ENCODE measurements around the gene ROR2. TPM values are rescaled to one million over a fixed set of nuclear protein-coding genes. Genes with fewer than 3 reads are reported as not detected.

The ROR2 gene
- total RNA-seq, 2 experiments from 2014 or later = 0.08 to 0.14 TPM

- H3K27ac Mint-ChIP-seq = no peak overlapping the region
- H3K4me3 Mint-ChIP-seq = no peak overlapping the region
- H3K4me1 Mint-ChIP-seq = no peaks in the 10 kb centered on the region
- peaks cover 28% of the 10 kb centered on the region for H3K27me3 Mint-ChIP-seq
- POLR2A ChIA-PET = no interaction called here
- H3K9me3 Mint-ChIP-seq = peaks cover 1% of the 10 kb centered on the region
- no peak for DNase-seq
- no peaks in the 10 kb centered on the region for H3K36me3 Mint-ChIP-seq
- ATAC-seq (ENCODE audit: low read depth) = no peak
Observed at GRCh38 chr9:91766315-91767069, 183.5 kb downstream of the ROR2 start.

DNA sequence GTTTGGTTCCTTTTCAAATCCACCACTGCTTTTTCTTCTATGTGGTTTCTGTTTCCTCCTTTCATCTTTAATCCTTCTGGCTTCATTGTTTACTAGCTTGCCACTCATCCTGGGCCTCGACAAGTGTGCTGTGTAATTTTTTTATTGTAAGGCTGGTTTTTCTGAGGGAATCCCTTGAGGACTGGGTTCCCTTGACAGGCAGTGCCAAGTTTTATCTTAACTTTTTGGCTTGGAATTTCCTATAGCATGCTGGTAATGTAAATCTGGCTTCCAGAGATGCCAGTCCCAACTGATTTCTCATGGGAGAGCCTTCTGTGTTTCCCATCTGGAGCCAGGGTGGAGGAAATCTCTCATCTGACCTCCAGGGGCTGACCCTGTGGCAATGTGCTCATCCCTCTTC is 184.7 kb downstream of the ROR2 start:
- Mint-ChIP-seq H3K27ac (no peak overlapping the region), H3K27me3 (peaks cover 28% of the 10 kb centered on the region), H3K36me3 (no peaks in the 10 kb centered on the region), H3K4me3 (no peak overlapping the region), H3K9me3 (peaks cover 1% of the 10 kb centered on the region), H3K4me1 (no peaks in the 10 kb centered on the region)
- no peak for DNase-seq
- no peak for ATAC-seq (ENCODE audit: low read depth)
- POLR2A ChIA-PET = no interaction called here

GRCh38 chr9:91764661-91765060 is 185.4 kb downstream of the ROR2 start:
- Mint-ChIP-seq H3K36me3 (no peaks in the 10 kb centered on the region), H3K4me3 (no peak overlapping the region), H3K27ac (no peak overlapping the region), H3K27me3 (peaks cover 28% of the 10 kb centered on the region), H3K9me3 (peaks cover 1% of the 10 kb centered on the region), H3K4me1 (no peaks in the 10 kb centered on the region)
- ATAC-seq (ENCODE audit: low read depth) (no peak), DNase-seq (no peak)
- POLR2A ChIA-PET = no interaction called here

DNA sequence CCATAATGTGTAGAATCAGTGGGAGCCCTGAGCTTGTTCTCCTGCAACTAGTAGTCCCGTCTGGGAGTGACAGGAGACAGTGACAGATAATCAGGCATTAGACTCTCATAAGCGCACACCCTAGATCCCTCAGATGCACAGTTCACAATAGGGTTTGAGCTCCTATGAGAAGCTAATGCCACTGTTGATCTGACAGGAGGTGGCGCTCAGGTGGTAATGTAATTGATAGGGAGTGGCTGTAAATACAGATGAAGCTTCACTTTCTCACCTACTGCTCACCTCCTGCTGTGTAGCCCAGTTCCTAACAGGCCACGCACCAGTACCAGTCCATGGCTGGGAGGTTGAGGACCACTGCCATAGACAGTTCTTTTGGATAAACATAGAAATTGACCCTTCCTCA is 188.7 kb downstream of the ROR2 start:
- POLR2A ChIA-PET = no interaction called here
- Mint-ChIP-seq H3K27me3 (peaks cover 19% of the 10 kb centered on the region), H3K4me3 (no peak overlapping the region), H3K27ac (no peak overlapping the region), H3K4me1 (no peaks in the 10 kb centered on the region), H3K9me3 (peaks cover 1% of the 10 kb centered on the region), H3K36me3 (no peaks in the 10 kb centered on the region)
- no peak for DNase-seq
- no peak for ATAC-seq (ENCODE audit: low read depth)

GRCh38 chr9:91760906-91761305 is 189.1 kb downstream of the ROR2 start:
- ATAC-seq (ENCODE audit: low read depth) = no peak
- POLR2A ChIA-PET = no interaction called here
- H3K27me3 Mint-ChIP-seq = peaks cover 15% of the 10 kb centered on the region

GRCh38 chr9:91758491-91758981 is 191.5 kb downstream of the ROR2 start:
- H3K9me3 Mint-ChIP-seq = no peaks in the 10 kb centered on the region
- no peak overlapping the region for H3K27ac Mint-ChIP-seq
- ATAC-seq (ENCODE audit: low read depth) (no peak), DNase-seq (peak; percentile 64)
- POLR2A ChIA-PET = no interaction called here
- no peak overlapping the region for H3K4me3 Mint-ChIP-seq
- peaks cover 6% of the 10 kb centered on the region for H3K27me3 Mint-ChIP-seq
- H3K36me3 Mint-ChIP-seq = no peaks in the 10 kb centered on the region
- no peaks in the 10 kb centered on the region for H3K4me1 Mint-ChIP-seq

More at GRCh38 chr9:91760906-91761305, 189.1 kb downstream of the ROR2 start:
- Mint-ChIP-seq H3K4me3 (no peak overlapping the region), H3K4me1 (no peaks in the 10 kb centered on the region), H3K9me3 (peaks cover 1% of the 10 kb centered on the region), H3K36me3 (no peaks in the 10 kb centered on the region), H3K27ac (no peak overlapping the region)
- no peak for DNase-seq

DNA sequence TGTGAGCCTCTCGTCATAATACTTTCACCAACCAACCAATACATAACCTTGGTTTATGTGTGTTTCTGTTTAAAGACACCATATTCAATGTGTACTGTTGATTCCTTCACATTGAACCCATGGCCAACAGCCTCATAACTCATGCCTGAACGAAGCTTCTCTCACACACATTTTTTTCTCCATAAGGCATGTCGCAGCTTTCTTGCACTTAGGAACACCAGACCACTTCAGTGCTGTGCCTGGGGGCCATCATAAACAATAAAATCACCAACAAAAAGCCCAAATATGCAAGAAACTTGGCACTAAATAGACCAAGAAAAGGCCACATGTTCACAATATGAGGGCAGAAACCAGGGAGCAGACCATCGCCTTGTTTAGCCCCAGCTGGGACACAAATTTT is 192.2 kb downstream of the ROR2 start:
- Mint-ChIP-seq H3K36me3 (no peaks in the 10 kb centered on the region), H3K4me3 (no peak overlapping the region), H3K4me1 (no peaks in the 10 kb centered on the region), H3K27me3 (peaks cover 9% of the 10 kb centered on the region), H3K9me3 (no peaks in the 10 kb centered on the region), H3K27ac (no peak overlapping the region)
- POLR2A ChIA-PET = no interaction called here
- ATAC-seq (ENCODE audit: low read depth) (no peak), DNase-seq (no peak)

DNA sequence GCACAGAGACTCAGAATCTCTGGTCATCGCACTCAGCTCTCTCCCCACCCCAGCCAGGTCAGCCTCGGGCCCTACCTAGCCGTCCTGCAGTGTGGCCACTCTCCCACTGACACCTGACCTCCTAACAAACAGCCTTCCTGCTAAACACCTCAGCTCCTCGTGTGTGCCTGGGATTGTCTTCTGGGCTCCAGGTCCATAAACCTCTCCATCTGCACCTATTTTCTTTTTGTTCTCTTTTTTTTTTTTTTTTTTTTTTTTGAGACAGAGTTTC is 193.6 kb downstream of the ROR2 start:
- Mint-ChIP-seq H3K4me1 (no peaks in the 10 kb centered on the region), H3K36me3 (no peaks in the 10 kb centered on the region), H3K4me3 (no peak overlapping the region), H3K27me3 (peaks cover 13% of the 10 kb centered on the region), H3K9me3 (no peaks in the 10 kb centered on the region), H3K27ac (no peak overlapping the region)
- DNase-seq (no peak), ATAC-seq (ENCODE audit: low read depth) (no peak)
- POLR2A ChIA-PET = no interaction called here

GRCh38 chr9:91755761-91756509 is 194.1 kb downstream of the ROR2 start:
- no peak overlapping the region for H3K27ac Mint-ChIP-seq
- H3K4me3 Mint-ChIP-seq = no peak overlapping the region
- H3K36me3 Mint-ChIP-seq = no peaks in the 10 kb centered on the region
- H3K9me3 Mint-ChIP-seq = no peaks in the 10 kb centered on the region
- ATAC-seq (ENCODE audit: low read depth) = no peak
- H3K4me1 Mint-ChIP-seq = no peaks in the 10 kb centered on the region
- no peak for DNase-seq
- POLR2A ChIA-PET = no interaction called here
- H3K27me3 Mint-ChIP-seq = peaks cover 17% of the 10 kb centered on the region

- no peak for DNase-seq
- H3K36me3 Mint-ChIP-seq = no peaks in the 10 kb centered on the region
- H3K4me3 Mint-ChIP-seq = no peak overlapping the region
- H3K9me3 Mint-ChIP-seq = no peaks in the 10 kb centered on the region
- no peak for ATAC-seq (ENCODE audit: low read depth)
- H3K27me3 Mint-ChIP-seq = peaks cover 22% of the 10 kb centered on the region
- POLR2A ChIA-PET = no interaction called here
- H3K4me1 Mint-ChIP-seq = no peaks in the 10 kb centered on the region
- H3K27ac Mint-ChIP-seq = no peak overlapping the region
Observed at GRCh38 chr9:91753711-91754110, 196.3 kb downstream of the ROR2 start.

DNA sequence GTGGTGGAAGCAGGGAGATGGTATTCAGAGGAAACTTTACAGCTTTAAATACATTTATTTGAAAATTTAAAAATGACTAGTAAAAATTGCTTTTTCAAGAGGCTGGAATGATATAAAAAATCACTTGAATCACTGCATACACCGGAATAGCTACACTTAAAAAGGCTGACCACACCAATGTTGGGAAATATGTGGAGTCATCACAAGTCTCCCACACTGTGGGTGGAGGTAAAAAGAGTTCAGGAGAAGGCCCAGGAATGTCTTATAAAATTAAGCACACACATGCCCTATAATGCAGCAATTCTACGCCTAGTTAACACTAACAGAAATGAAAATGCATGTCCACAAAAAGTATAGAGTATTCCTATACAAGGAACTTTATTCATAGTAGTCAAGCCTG is 198.1 kb downstream of the ROR2 start:
- no peaks in the 10 kb centered on the region for H3K36me3 Mint-ChIP-seq
- no peaks in the 10 kb centered on the region for H3K4me1 Mint-ChIP-seq
- DNase-seq = no peak
- POLR2A ChIA-PET = no interaction called here
- no peak overlapping the region for H3K27ac Mint-ChIP-seq
- no peak for ATAC-seq (ENCODE audit: low read depth)
- H3K27me3 Mint-ChIP-seq = peaks cover 22% of the 10 kb centered on the region
- no peak overlapping the region for H3K4me3 Mint-ChIP-seq
- no peaks in the 10 kb centered on the region for H3K9me3 Mint-ChIP-seq

DNA sequence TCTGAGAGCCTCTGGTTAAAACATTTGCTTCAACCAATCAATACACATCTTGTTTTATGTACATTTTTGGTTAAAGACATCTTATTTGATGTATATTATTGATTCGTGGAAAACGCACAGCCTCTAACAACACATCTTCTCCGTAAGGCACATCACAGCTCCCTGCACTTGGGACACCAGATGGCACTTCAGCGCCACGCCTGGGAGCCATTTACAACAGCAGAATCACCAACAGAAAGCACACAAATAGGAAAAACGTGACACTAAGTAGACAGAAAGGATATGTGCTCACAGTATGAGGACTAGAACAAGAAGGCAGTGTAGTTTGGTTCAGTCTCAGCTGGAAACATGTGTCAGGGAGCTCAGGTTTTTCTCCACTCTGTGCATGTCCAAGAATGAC is 199.7 kb downstream of the ROR2 start:
- DNase-seq (no peak), ATAC-seq (ENCODE audit: low read depth) (no peak)

DNA sequence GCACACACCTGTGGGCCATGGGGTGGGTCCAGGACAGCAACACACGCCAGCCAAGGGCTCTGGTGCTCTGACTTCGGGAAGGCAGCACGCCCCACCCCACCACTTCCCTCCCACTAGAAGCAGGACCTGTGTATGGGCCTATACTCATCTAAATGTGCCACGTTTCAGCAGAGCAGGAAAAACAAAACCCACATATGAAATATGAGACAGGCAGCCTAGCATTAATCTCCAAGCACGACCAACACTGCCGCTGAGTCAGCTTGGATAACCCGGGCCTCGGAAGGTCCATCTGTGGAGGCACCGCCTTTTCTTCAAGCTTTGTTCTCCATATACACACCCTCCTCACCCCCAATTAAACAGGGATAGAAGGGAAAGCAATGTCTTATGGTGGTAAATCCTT is 203.1 kb downstream of the ROR2 start:
- no peaks in the 10 kb centered on the region for H3K4me1 Mint-ChIP-seq
- peaks cover 12% of the 10 kb centered on the region for H3K27me3 Mint-ChIP-seq
- DNase-seq (no peak), ATAC-seq (ENCODE audit: low read depth) (no peak)
- POLR2A ChIA-PET = no interaction called here
- no peak overlapping the region for H3K27ac Mint-ChIP-seq
- no peaks in the 10 kb centered on the region for H3K36me3 Mint-ChIP-seq
- no peak overlapping the region for H3K4me3 Mint-ChIP-seq
- H3K9me3 Mint-ChIP-seq = no peaks in the 10 kb centered on the region

More for the DNA sequence above, 199.7 kb downstream of the ROR2 start:
- Mint-ChIP-seq H3K4me1 (no peaks in the 10 kb centered on the region), H3K4me3 (no peak overlapping the region), H3K27ac (no peak overlapping the region), H3K36me3 (no peaks in the 10 kb centered on the region), H3K9me3 (no peaks in the 10 kb centered on the region), H3K27me3 (peaks cover 22% of the 10 kb centered on the region)
- POLR2A ChIA-PET = no interaction called here

- H3K27me3 Mint-ChIP-seq = peaks cover 12% of the 10 kb centered on the region
- no peak for ATAC-seq (ENCODE audit: low read depth)
- H3K4me3 Mint-ChIP-seq = no peak overlapping the region
- no peak for DNase-seq
- no peak overlapping the region for H3K27ac Mint-ChIP-seq
- no peaks in the 10 kb centered on the region for H3K9me3 Mint-ChIP-seq
- POLR2A ChIA-PET = no interaction called here
- no peaks in the 10 kb centered on the region for H3K36me3 Mint-ChIP-seq
- no peaks in the 10 kb centered on the region for H3K4me1 Mint-ChIP-seq
Observed at GRCh38 chr9:91746357-91746756, 203.7 kb downstream of the ROR2 start.

All from activated naive CD8-positive, alpha-beta T cell treated with anti-CD3 and anti-CD28 coated beads, Interleukin-2, amount 10 ng/mL, durations not matched to agents 7 days and 5 days (primary cell).